A673 (cell line): ENCODE results near the gene SLC48A1.

Experiments used
- EZH2 ChIP-seq: fragments of 200-600 bp; sonication (generic); IDR thresholded peaks from 2 replicates; pipeline ENCODE4 v1.6.1; 2017; ENCODE audit warnings: borderline replicate concordance, low read depth, mild to moderate bottlenecking, mixed read lengths, antibody characterized with exemption, low read length; ENCODE audit not compliant: poor library complexity, severe bottlenecking
- TF ChIP-seq, protein P1 (sequence below): fragments of 300-800, 200-600 bp; sonication (generic); conservative IDR thresholded peaks from 2 replicates; pipeline ENCODE4 v1.5.1; 2017; ENCODE audit warnings: low read depth, mild to moderate bottlenecking, antibody characterized with exemption, low read length, moderate library complexity, mixed read lengths

DNA sequence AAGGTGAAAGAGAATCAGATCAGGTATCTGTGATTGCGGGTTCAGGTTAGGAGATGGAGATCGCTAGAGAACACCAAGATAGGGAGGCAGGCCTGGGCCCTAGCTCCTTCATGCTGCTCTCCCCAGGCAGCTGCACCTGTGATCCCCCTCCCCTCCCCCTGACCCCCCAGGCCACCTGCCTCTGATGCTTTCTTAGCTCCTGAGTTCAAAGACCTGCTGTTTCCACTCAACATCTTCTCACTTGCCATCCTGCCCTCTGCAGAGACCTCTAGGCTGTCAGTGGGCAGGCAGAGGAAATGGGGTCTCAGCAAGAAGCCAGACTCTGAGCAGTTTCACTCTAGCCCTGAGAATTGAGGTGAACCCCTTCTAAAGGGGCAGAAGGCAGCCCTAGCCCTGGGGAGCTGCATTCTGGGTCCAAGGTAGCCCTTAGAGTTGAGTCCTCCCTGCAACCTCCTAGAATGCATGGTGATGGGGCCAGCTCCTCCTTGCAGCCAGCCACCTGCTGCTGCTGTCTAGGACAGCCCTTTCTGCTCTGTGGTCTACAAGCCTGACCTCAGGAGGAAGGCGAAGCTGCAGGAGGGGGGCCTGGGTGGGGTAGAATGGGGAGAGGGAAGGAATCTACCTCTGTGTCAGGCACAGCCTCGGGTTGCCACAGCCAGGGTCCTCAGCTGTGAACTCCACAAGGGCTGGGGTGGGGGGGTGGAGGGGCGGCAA is 6.4 kb upstream of the SLC48A1 start:
- TF ChIP-seq, protein P1, sequence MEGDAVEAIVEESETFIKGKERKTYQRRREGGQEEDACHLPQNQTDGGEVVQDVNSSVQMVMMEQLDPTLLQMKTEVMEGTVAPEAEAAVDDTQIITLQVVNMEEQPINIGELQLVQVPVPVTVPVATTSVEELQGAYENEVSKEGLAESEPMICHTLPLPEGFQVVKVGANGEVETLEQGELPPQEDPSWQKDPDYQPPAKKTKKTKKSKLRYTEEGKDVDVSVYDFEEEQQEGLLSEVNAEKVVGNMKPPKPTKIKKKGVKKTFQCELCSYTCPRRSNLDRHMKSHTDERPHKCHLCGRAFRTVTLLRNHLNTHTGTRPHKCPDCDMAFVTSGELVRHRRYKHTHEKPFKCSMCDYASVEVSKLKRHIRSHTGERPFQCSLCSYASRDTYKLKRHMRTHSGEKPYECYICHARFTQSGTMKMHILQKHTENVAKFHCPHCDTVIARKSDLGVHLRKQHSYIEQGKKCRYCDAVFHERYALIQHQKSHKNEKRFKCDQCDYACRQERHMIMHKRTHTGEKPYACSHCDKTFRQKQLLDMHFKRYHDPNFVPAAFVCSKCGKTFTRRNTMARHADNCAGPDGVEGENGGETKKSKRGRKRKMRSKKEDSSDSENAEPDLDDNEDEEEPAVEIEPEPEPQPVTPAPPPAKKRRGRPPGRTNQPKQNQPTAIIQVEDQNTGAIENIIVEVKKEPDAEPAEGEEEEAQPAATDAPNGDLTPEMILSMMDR = no peak
- TF ChIP-seq EZH2 = no peak
